Left ventricle myocardium inferior (tissue), 1 donor: Measurements from ENCODE around the gene PRDM2. TPM values are rescaled to one million over a fixed set of nuclear protein-coding genes. Genes with fewer than 3 reads are reported as not detected.
A peak's percentile ranks its signal among the peaks of the same experiment; 100 is the strongest.

Experiments used
- DNase-seq: peaks from one replicate; pipeline ENCODE4 v3.0.0-alpha.2; 2020
- H3K27ac ChIP-seq: fragments of 200-600 bp; replicated peaks from 2 replicates; pipeline ENCODE4 v1.8.0; 2021
- H3K27me3 ChIP-seq: fragments of 200-600 bp; 2 replicates; pipeline ENCODE4 v1.8.0; 2021; ENCODE audit warnings: low read depth
- H3K36me3 ChIP-seq: fragments of 200-600 bp; 2 replicates; pipeline ENCODE4 v1.8.0; 2021
- H3K4me1 ChIP-seq: fragments of 200-600 bp; 2 replicates; pipeline ENCODE4 v1.8.0; 2021
- H3K4me3 ChIP-seq: fragments of 200-600 bp; 2 replicates; pipeline ENCODE4 v1.8.0; 2021; ENCODE audit warnings: mild to moderate bottlenecking, moderate library complexity
- H3K9me3 ChIP-seq: fragments of 200-600 bp; replicated peaks from 2 replicates; pipeline ENCODE4 v1.8.0; 2021
- CTCF ChIP-seq: fragments of 200-600 bp; IDR thresholded peaks from 2 replicates; pipeline ENCODE4 v1.8.0; 2021; ENCODE audit warnings: antibody characterized with exemption, mild to moderate bottlenecking, borderline replicate concordance
- intact Hi-C: fragments of 100-400 bp; cut with micrococcal nuclease; formaldehyde crosslinking; loops from one replicate; pipeline ENCODE4 v1.11.0; 2022
- long read RNA-seq: library from polyadenylated mRNA; unstranded; transcript quantifications from one replicate; pipeline ENCODE4 v2.0.0, GENCODE V29; 2021
- total RNA-seq: library from RNA; stranded (reverse); fragmentation: NEBNext Ultra II Directional; extraction: Animal tissue kit (Norgen Biotek cat#: 25700); gene quantifications from one replicate; pipeline ENCODE4 v1.2.1, GENCODE V29; 2021
- donor health status: DM: no; HTN: yes; CAD: no; lungs with severe emphysema.

Gene PRDM2
- total RNA-seq: 36.1 TPM
- long read RNA-seq, partial matches to known transcripts: 3 of 7 reads
- long read RNA-seq, other reads (novel, unspliced or antisense): 4 of 7 reads

- no peak for TF ChIP-seq CTCF
Observed at GRCh38 chr1:13699936-13700520, at the start of gene PRDM2. TSS of gene PRDM2 (plus strand) at chr1:13700188. CDS start at chr1:13715606, 15,418 bp downstream.

GRCh38 chr1:13651279-13651678, 48.7 kb upstream of the PRDM2 start:
- DNase-seq: no peak
- H3K27ac ChIP-seq: no peak overlapping the region
- H3K4me3 ChIP-seq: no peak overlapping the region
- H3K36me3 ChIP-seq: no peaks in the 10 kb centered on the region
- H3K27me3 ChIP-seq: peaks cover 21% of the 10 kb centered on the region
- intact Hi-C loops: no loop called here
- no peak for TF ChIP-seq CTCF
- no peaks in the 10 kb centered on the region for H3K4me1 ChIP-seq
- H3K9me3 ChIP-seq: peaks cover 8% of the 10 kb centered on the region

More at GRCh38 chr1:13699936-13700520, at the start of gene PRDM2:
- H3K9me3 ChIP-seq: peaks cover 9% of the 10 kb centered on the region
- peak within 1 kb of the TSS; percentile 85 for H3K4me3 ChIP-seq
- peak within 1 kb of the TSS; percentile 92 for H3K27ac ChIP-seq
- peaks cover 18% of the 10 kb centered on the region for H3K27me3 ChIP-seq
- intact Hi-C loops: no loop called here
- no peaks in the 10 kb centered on the region for H3K36me3 ChIP-seq
- H3K4me1 ChIP-seq: peaks cover 21% of the 10 kb centered on the region
- peak; percentile 55 for DNase-seq

- intact Hi-C loops: no loop called here
- Histone ChIP-seq H3K4me3 (no peak overlapping the region), H3K36me3 (no peaks in the 10 kb centered on the region), H3K27ac (no peak overlapping the region), H3K27me3 (peaks cover 24% of the 10 kb centered on the region), H3K4me1 (no peaks in the 10 kb centered on the region), H3K9me3 (peaks cover 8% of the 10 kb centered on the region)
- TF ChIP-seq CTCF: no peak
- DNase-seq: no peak
Observed at GRCh38 chr1:13652238-13652637, 47.8 kb upstream of the PRDM2 start.

GRCh38 chr1:13661539-13661938, 38.4 kb upstream of the PRDM2 start:
- peaks cover 5% of the 10 kb centered on the region for H3K9me3 ChIP-seq
- TF ChIP-seq CTCF: no peak
- peaks cover 19% of the 10 kb centered on the region for H3K27me3 ChIP-seq
- no peak for DNase-seq
- H3K4me3 ChIP-seq: no peak overlapping the region
- no peaks in the 10 kb centered on the region for H3K36me3 ChIP-seq
- no peaks in the 10 kb centered on the region for H3K4me1 ChIP-seq
- no peak overlapping the region for H3K27ac ChIP-seq
- intact Hi-C loops: loop anchor here (10.0 kb wide), 1 partner anchor 153 kb away; no protein-coding TSS in a partner anchor

- Histone ChIP-seq H3K27ac (no peak overlapping the region), H3K27me3 (peaks cover 18% of the 10 kb centered on the region), H3K4me1 (no peaks in the 10 kb centered on the region), H3K36me3 (no peaks in the 10 kb centered on the region), H3K4me3 (no peak overlapping the region), H3K9me3 (peaks cover 5% of the 10 kb centered on the region)
- no peak for DNase-seq
- intact Hi-C loops: loop anchor here (10.0 kb wide), 1 partner anchor 152 kb away; no protein-coding TSS in a partner anchor
- no peak for TF ChIP-seq CTCF
Observed at GRCh38 chr1:13662493-13662892, 37.5 kb upstream of the PRDM2 start.
